ENCODE results near the gene GPN2.
A peak's percentile ranks its signal among the peaks of the same experiment; 100 is the strongest.

Gene GPN2

GRCh38 chr1:26831059-26831458 lies 59.0 kb downstream of the GPN2 start:
- no peak for DNase-seq

GRCh38 chr1:26829184-26829911 lies 60.7 kb downstream of the GPN2 start:
- no peak for DNase-seq

GRCh38 chr1:26828411-26828991 lies 61.6 kb downstream of the GPN2 start:
- DNase-seq: peak; percentile 88

- DNase-seq: no peak
Observed at GRCh38 chr1:26827663-26828062, 62.4 kb downstream of the GPN2 start.

GRCh38 chr1:26827106-26827604 lies 62.9 kb downstream of the GPN2 start:
- DNase-seq: no peak

- DNase-seq: peak; percentile 82
Observed at GRCh38 chr1:26826261-26827105, 63.6 kb downstream of the GPN2 start, which contains the start of gene ZDHHC18. ZDHHC18 (plus strand) TSS chr1:26826688; CDS start chr1:26826805, 117 bp downstream.
